Skeletal muscle satellite cell (primary cell): Measurements from ENCODE around the gene GPR135.

Source experiments
- H3K27me3 ChIP-seq: 2 replicates; pipeline ENCODE4 v1.7.0; 2013; ENCODE audit warnings: low read length; ENCODE audit not compliant: control insufficient read depth, insufficient read depth
- H3K36me3 ChIP-seq: 2 replicates; pipeline ENCODE4 v1.7.0; 2013; ENCODE audit warnings: mild to moderate bottlenecking, control low read depth, low read length; ENCODE audit not compliant: insufficient read depth
- H3K4me1 ChIP-seq: 2 replicates; pipeline ENCODE4 v1.7.0; 2013; ENCODE audit warnings: low read length; ENCODE audit not compliant: control insufficient read depth, insufficient read depth
- H3K4me2 ChIP-seq: 2 replicates; pipeline ENCODE4 v1.7.0; 2013; ENCODE audit warnings: mild to moderate bottlenecking, low read length
- H3K4me3 ChIP-seq: 2 replicates; pipeline ENCODE4 v1.7.0; 2013; ENCODE audit warnings: low read length
- H3K9ac ChIP-seq: 2 replicates; pipeline ENCODE4 v1.7.0; 2013; ENCODE audit warnings: mild to moderate bottlenecking, low read depth, low read length, moderate library complexity
- H3K9me3 ChIP-seq: replicated peaks from 2 replicates; pipeline ENCODE4 v1.7.0; 2013; ENCODE audit warnings: mild to moderate bottlenecking, control low read depth, low read length

The GPR135 gene

GRCh38 chr14:59415836-59416602 is 49.2 kb downstream of the GPR135 start:
- no peak overlapping the region for H3K4me2 ChIP-seq
- no peak overlapping the region for H3K4me3 ChIP-seq
- H3K36me3 ChIP-seq = no peaks in the 10 kb centered on the region
- no peak overlapping the region for H3K9ac ChIP-seq
- no peaks in the 10 kb centered on the region for H3K27me3 ChIP-seq
- H3K9me3 ChIP-seq = no peaks in the 10 kb centered on the region
- H3K4me1 ChIP-seq = no peaks in the 10 kb centered on the region
